ENCODE data around the gene ERAL1.
"Not testable (repeated sequence)": the region's sequence is repeated elsewhere in the genome, so short reads cannot be mapped to it uniquely, and the experiment has no call there.

ERAL1 gene

GRCh38 chr17:28899212-28899815 is 44.5 kb downstream of the ERAL1 start:
- DNase-seq (ENCODE audit: low read depth): no peak

DNA sequence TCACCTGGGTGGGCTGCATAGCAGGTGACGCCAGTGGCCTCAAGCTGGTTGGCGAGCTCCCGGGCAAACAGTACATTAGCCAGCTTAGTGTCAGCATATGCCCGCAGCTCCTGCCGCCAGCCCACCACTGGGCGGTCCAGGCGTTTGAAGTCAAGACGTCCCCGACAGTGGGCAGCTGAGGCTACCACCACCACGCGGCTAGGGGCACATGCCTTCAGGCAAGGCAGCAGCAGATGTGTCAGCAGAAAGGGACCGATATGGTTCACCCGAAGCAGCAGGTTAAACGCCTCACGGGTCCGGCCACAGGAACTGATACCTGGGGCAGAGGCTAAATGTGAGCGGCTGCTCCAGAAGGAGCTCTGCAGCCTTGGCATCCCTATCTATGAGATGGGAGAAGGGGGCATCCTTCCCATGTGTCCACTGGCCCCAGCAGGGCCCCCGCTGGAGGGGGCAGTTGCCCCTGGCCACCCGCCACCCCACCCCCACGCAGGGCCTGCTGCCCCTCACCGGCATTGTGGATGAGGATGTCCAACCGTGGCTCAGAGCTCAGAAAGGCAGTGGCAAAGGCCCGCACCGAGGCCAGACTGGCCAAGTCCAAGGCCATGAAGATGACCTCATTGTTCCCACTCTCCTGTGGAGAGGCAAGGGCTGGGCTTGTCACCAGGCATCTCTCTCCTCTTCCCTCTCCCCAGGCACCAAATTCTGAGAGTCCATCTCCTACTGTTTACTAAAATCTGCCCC is 46.3 kb downstream of the ERAL1 start:
- DNase-seq (ENCODE audit: low read depth): no peak

- peak; percentile 33 for DNase-seq (ENCODE audit: low read depth)
These were observed 47.3 kb downstream of the ERAL1 start for GRCh38 chr17:28901866-28902818.

- peak; percentile 88 for DNase-seq (ENCODE audit: low read depth)
These were observed 48.2 kb downstream of the ERAL1 start, which contains the start of gene DHRS13 for GRCh38 chr17:28902819-28903545. Gene DHRS13 (minus strand): TSS chr17:28903079. CDS start chr17:28902944, 135 bp downstream.

DNA sequence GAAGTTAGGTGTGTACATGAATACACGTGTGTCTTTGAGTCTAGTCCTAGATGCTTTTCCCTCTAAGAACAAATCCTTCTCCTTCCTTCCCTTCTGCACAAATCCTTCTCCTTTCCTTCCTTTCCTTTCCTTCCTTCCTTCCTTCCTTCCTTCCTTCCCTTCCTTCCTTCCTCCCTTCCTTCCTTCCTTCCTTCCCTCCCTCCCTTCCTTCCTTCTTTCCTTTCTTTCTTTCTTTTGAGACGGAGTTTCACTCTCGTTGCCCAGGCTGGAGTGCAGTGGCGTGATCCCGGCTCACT is 48.7 kb downstream of the ERAL1 start:
- DNase-seq (ENCODE audit: low read depth): not testable (repeated sequence)

DNA sequence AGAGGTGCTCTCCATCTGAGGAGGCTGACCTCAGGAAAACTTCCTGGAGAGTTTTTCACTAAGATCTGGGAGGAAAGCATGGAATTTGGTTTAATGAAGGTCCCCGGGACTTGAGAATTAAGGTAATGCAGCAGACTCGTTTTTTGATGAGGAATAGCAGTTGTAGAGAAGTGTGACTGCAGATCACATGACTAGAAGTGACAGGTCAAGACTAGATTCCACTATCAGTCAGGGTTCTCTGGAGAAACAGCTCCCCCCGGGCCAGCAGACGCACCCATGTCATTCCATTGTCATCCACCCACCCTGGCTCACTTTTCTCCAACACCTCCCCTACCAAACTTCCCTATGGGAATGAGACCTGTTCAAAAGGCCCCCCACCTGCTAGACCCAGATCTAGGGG is 50.0 kb downstream of the ERAL1 start:
- no peak for DNase-seq (ENCODE audit: low read depth)

- no peak for DNase-seq (ENCODE audit: low read depth)
These were observed 51.5 kb downstream of the ERAL1 start for GRCh38 chr17:28906276-28906675.

DNA sequence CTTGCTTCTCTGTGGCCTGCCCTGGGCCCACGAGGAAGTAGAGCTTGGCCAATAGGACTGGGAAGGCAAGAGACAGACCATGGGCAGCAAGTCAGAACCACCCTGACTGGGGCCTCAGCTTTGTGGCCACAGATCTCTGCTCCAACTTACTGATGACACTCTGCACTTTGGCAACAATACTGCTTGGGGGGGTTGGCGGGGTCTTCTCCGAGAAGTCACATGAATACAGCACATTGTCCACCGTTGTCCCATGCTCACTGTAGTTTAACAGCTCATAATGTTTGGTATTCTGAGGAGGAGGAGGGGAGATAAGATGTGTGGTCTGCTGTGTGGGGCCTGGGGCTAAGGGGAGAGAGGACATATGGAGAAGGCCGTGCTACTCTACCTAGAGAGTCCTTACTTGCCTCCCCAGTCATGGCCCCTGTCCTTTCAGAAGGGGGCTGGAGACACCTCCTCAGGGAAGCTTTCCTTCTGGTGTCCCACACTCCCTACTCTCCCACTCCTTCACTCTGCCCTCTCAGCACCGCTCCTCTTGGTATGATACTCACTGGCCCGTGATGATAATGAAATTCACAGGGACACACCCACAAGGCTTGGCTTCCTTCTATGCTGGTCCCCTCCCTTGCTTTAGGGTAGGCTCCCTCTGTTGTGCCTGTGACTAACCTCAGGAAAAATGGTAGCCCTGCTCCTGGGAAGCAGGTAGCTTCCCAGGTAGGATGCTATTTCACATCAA is 52.1 kb downstream of the ERAL1 start:
- no peak for DNase-seq (ENCODE audit: low read depth)

DNA sequence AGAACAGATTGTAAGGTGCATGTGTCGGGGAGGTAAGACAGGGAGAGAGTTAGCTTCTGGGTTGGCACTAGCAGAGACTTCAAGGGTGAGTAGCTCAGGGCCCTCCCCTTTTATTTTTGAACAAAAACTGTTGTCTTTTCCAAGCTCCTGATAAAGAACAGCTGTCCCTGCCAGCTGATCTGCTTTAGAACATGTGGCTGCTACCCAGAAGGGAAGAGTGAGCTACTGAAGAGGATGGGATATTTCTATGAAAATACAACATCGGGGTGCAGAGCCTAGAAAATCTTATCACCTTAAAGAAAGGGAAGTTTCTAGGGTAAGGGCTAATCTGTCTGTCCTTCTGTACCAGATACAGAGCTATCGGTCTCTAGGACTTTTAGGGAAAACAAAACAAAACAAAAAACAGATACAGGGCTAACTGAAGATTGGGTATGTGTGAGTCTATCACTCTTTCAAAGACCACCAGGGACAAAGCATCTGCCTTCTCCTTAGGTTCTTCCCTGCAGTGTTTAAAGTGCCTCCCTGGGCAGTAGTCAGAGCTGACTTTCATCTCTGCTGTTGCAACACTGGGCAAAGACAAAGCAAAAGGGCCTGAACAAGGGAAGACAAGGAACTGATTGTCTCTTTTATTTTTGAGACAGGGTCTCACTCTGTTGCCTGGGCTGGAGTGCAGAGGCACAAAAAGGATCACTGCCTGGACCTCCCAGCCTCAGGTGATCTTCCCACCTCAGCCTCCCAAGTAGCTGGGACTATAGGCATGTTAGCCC is 53.1 kb downstream of the ERAL1 start:
- DNase-seq (ENCODE audit: low read depth): no peak

GRCh38 chr17:28908640-28909167 is 53.9 kb downstream of the ERAL1 start:
- DNase-seq (ENCODE audit: low read depth): no peak

GRCh38 chr17:28910534-28910933 is 55.7 kb downstream of the ERAL1 start:
- DNase-seq (ENCODE audit: low read depth): no peak

Measured in stimulated activated CD8-positive, alpha-beta memory T cell treated with anti-CD3 and anti-CD28 coated beads, Interleukin-4, amount 100 ng/mL, for 24 hours (primary cell).